Endothelial cell (in vitro differentiated cells): ENCODE measurements around the gene RAD23B. TPM values are rescaled to one million over a fixed set of nuclear protein-coding genes. Genes with fewer than 3 reads are reported as not detected.

Source experiments
- DNase-seq: peaks from one replicate; pipeline ENCODE4 v3.0.0; 2021; ENCODE audit warnings: low spot score
- H3K27ac Mint-ChIP-seq: one replicate; pipeline ENCODE4 v1.8.0; 2021; ENCODE audit warnings: mixed read lengths, inconsistent platforms; ENCODE audit not compliant: unreplicated experiment
- H3K27me3 Mint-ChIP-seq: one replicate; pipeline ENCODE4 v1.8.0; 2021; ENCODE audit warnings: mild to moderate bottlenecking, moderate library complexity, mixed read lengths, inconsistent platforms; ENCODE audit not compliant: unreplicated experiment
- H3K36me3 Mint-ChIP-seq: one replicate; pipeline ENCODE4 v1.8.0; 2021; ENCODE audit warnings: mild to moderate bottlenecking, low read depth, mixed read lengths, inconsistent platforms; ENCODE audit not compliant: unreplicated experiment
- H3K4me1 Mint-ChIP-seq: one replicate; pipeline ENCODE4 v1.8.0; 2021; ENCODE audit warnings: mild to moderate bottlenecking, mixed read lengths, inconsistent platforms; ENCODE audit not compliant: unreplicated experiment
- H3K4me3 Mint-ChIP-seq: one replicate; pipeline ENCODE4 v1.8.0; 2021; ENCODE audit warnings: mild to moderate bottlenecking, mixed read lengths, inconsistent platforms; ENCODE audit not compliant: unreplicated experiment
- H3K9me3 Mint-ChIP-seq: one replicate; pipeline ENCODE4 v1.8.0; 2021; ENCODE audit warnings: mixed read lengths, inconsistent platforms; ENCODE audit not compliant: unreplicated experiment
- CTCF ChIP-seq: fragments of 200-600 bp; sonication (generic); IDR thresholded peaks from one replicate; pipeline ENCODE4 v1.5.0; 2021; ENCODE audit warnings: antibody characterized with exemption; ENCODE audit not compliant: unreplicated experiment
- total RNA-seq: library from RNA; stranded (reverse); fragmentation: NEBNext Ultra II Directional; extraction: Animal tissue kit (Norgen Biotek cat#: 25700); gene quantifications from one replicate; pipeline ENCODE4 v1.2.1, GENCODE V29; 2021; ENCODE audit not compliant: unreplicated experiment

RAD23B gene
- total RNA-seq, 1 donor from 2014 or later: 116 TPM

- TF ChIP-seq CTCF: no peak
- Mint-ChIP-seq H3K27ac (no peak overlapping the region), H3K4me3 (no peak overlapping the region), H3K9me3 (no peaks in the 10 kb centered on the region), H3K36me3 (no peaks in the 10 kb centered on the region), H3K4me1 (peaks cover 9% of the 10 kb centered on the region), H3K27me3 (no peaks in the 10 kb centered on the region)
- no peak for DNase-seq
Observed at GRCh38 chr9:107368696-107369095, 85.6 kb downstream of the RAD23B start.

GRCh38 chr9:107373809-107374208 is 90.7 kb downstream of the RAD23B start:
- H3K27me3 Mint-ChIP-seq: no peaks in the 10 kb centered on the region
- H3K4me3 Mint-ChIP-seq: no peak overlapping the region
- peaks cover under 1% of the 10 kb centered on the region for H3K4me1 Mint-ChIP-seq
- H3K9me3 Mint-ChIP-seq: no peaks in the 10 kb centered on the region
- TF ChIP-seq CTCF: no peak
- no peaks in the 10 kb centered on the region for H3K36me3 Mint-ChIP-seq
- DNase-seq: no peak
- no peak overlapping the region for H3K27ac Mint-ChIP-seq

GRCh38 chr9:107375001-107375400 is 91.9 kb downstream of the RAD23B start:
- H3K27ac Mint-ChIP-seq: no peak overlapping the region
- no peak for DNase-seq

GRCh38 chr9:107375651-107376369 is 92.7 kb downstream of the RAD23B start:
- H3K27me3 Mint-ChIP-seq: no peaks in the 10 kb centered on the region
- no peaks in the 10 kb centered on the region for H3K9me3 Mint-ChIP-seq
- no peaks in the 10 kb centered on the region for H3K4me1 Mint-ChIP-seq
- no peak overlapping the region for H3K4me3 Mint-ChIP-seq
- H3K36me3 Mint-ChIP-seq: no peaks in the 10 kb centered on the region
- TF ChIP-seq CTCF: no peak
- no peak for DNase-seq
- no peak overlapping the region for H3K27ac Mint-ChIP-seq

More at GRCh38 chr9:107375001-107375400, 91.9 kb downstream of the RAD23B start:
- TF ChIP-seq CTCF: no peak
- Mint-ChIP-seq H3K9me3 (no peaks in the 10 kb centered on the region), H3K36me3 (no peaks in the 10 kb centered on the region), H3K4me3 (no peak overlapping the region), H3K4me1 (no peaks in the 10 kb centered on the region), H3K27me3 (no peaks in the 10 kb centered on the region)

- H3K36me3 Mint-ChIP-seq: no peaks in the 10 kb centered on the region
- H3K27ac Mint-ChIP-seq: no peak overlapping the region
- no peaks in the 10 kb centered on the region for H3K9me3 Mint-ChIP-seq
- no peak overlapping the region for H3K4me3 Mint-ChIP-seq
- H3K27me3 Mint-ChIP-seq: no peaks in the 10 kb centered on the region
- no peak for TF ChIP-seq CTCF
- no peak for DNase-seq
- H3K4me1 Mint-ChIP-seq: no peaks in the 10 kb centered on the region
Observed at GRCh38 chr9:107378006-107378405, 94.9 kb downstream of the RAD23B start.
